Measurements from ENCODE around the gene RNF121. TPM values are rescaled to one million over a fixed set of nuclear protein-coding genes. Genes with fewer than 3 reads are reported as not detected.

Gene RNF121
- total and polyA plus RNA-seq, 2 of the 13 experiments (the other 11 are each of a cell fraction or from before 2014, with no cell fraction given), result 28.6 to 44.3 TPM

DNA sequence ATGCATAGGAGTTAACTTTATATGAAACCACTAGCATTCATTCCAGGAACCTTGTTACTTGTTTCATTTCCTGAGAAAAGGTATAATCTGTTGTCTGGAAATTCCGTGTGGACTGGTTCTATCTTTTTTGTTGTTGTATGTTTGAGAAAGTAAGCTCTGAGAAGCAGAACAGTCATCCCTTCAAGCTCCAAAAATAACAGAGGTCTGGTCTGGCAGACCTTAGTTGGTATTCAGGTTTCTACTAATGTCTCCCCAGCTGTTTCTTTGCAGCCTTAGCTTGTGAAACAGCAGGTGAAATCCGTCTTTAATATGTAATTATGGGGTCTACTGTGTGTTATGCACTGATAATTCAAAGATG is 2.4 kb downstream of the RNF121 start (continued):
- TF ChIP-seq, protein P1, sequence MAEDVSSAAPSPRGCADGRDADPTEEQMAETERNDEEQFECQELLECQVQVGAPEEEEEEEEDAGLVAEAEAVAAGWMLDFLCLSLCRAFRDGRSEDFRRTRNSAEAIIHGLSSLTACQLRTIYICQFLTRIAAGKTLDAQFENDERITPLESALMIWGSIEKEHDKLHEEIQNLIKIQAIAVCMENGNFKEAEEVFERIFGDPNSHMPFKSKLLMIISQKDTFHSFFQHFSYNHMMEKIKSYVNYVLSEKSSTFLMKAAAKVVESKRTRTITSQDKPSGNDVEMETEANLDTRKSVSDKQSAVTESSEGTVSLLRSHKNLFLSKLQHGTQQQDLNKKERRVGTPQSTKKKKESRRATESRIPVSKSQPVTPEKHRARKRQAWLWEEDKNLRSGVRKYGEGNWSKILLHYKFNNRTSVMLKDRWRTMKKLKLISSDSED (CRISPR knock-in tag; IDR thresholded peaks at IDR 0.05), result no peak
- no peak for TF ChIP-seq ZNF180 (CRISPR knock-in tag; IDR thresholded peaks at IDR 0.05; ENCODE audit: borderline replicate concordance, low read depth)

DNA sequence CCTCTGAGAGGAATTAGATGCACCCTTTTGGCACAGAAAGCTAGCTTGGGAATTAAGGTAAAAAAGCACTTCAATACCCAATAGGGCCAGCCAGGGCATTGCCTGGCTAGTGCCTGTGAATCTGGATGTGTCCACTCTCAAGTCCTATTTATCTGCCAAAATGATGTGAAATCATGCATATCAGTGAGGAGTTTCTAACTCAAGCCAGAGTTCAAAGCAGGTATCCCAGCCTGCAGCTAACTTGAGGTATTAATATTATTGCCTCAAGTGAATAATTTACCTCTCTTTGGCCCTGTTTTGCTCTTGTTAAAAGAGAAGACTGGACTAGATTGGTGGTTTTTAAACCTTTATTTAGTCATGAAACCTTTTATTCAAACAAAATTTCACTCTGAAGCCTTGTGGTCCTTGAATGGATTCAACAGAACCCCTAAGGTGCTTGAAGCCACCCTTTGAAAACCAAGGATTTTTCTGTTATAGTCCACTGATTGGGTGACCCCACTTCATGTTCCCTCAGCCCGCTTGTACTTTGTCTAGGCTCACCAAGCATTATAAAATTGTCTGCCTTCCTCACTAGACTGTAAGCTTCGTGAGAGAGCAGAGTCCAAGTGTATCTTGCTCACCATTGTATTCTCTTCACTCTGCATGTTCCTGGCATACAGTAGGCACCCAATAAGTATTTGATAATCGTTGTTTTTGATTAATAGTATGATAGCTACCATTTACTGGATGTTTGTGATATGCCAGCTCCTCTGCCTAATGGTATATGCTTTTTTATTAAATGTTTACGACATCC is 4.5 kb downstream of the RNF121 start:
- H3K4me2 ChIP-seq (ENCODE audit: low read depth, low read length), result peak overlapping the region; percentile 58
- H3K27ac ChIP-seq (ENCODE audit: extremely low read length, insufficient read depth, low read length), result peak overlapping the region; percentile 17
- ATAC-seq, result no peak
- H3K36me3 ChIP-seq (replicated peaks in 1 of 2; ENCODE audit: control insufficient read depth in 1 of 2, insufficient read depth in 2 of 2, low read length in 2 of 2), result peaks cover 1 to 6% of the 10 kb centered on the region in 2 experiments; a peak in 1 of 5 replicates
- FAIRE-seq, result no peak
- ChIA-PET POLR2A (interaction anchor here (1.0 to 2.1 kb wide), 2 partner anchors 11 to 45 kb away, joined by 4 read pairs; no protein-coding TSS in a partner anchor), CTCF (ENCODE audit: low intra/inter-chr PET ratio, low total read pairs) (no interaction called here)
- in situ Hi-C loops (cut with HindIII; ENCODE audit: extremely low pct_ligation_motif_present, low pct_unique_long_range_greater_than_20kb) (no loop called here), intact Hi-C loops (cut with micrococcal nuclease; ENCODE audit: unreplicated experiment) (no loop called here)
- DNase-seq (ENCODE audit: low spot score), result no peak
- 41% methylated on average over 4 of the region's 4 CpGs for WGBS (ENCODE audit: low lambda C conversion rate)
- H3K4me3 ChIP-seq (replicated peaks in 1 of 3; ENCODE audit: insufficient read depth in 1 of 3, low read depth in 2 of 3, low read length in 3 of 3), result no peak overlapping the region
- peaks cover 62% of the 10 kb centered on the region for H3K4me1 ChIP-seq (ENCODE audit: insufficient read depth, low read length)
- BruUV-seq (replicated peaks), result no TSS peak
- H3K27me3 ChIP-seq (ENCODE audit: control insufficient read depth in 1 of 2, insufficient read depth in 2 of 2, low read length in 2 of 2), result no peaks in the 10 kb centered on the region; a peak in 1 of 5 replicates
- no peak overlapping the region for H2AFZ ChIP-seq (ENCODE audit: low read length)
- peaks cover 10% of the 10 kb centered on the region for H4K20me1 ChIP-seq (ENCODE audit: insufficient read depth, low read length)
- no peaks in the 10 kb centered on the region for H3K9me3 ChIP-seq (ENCODE audit: low read length)
- H3K79me2 ChIP-seq (ENCODE audit: insufficient read depth, low read length), result peaks cover 89% of the 10 kb centered on the region
- no peak overlapping the region; the same call in 1 of the 2 replicates for H3K9ac ChIP-seq (ENCODE audit: insufficient read depth, low read depth, low read length)
- TF ChIP-seq SMAD1 (CRISPR knock-in tag; IDR thresholded peaks at IDR 0.05; ENCODE audit: borderline replicate concordance, low read depth) (no peak), HNF4A (CRISPR knock-in tag; IDR thresholded peaks at IDR 0.05) (peak; percentile 46; the same call in 1 of the 2 replicates), BRD4 (CRISPR knock-in tag; IDR thresholded peaks at IDR 0.05) (no peak), KDM6A (CRISPR knock-in tag; IDR thresholded peaks at IDR 0.05; ENCODE audit: low read depth) (no peak), SPEN (CRISPR knock-in tag; IDR thresholded peaks at IDR 0.05; ENCODE audit: low read depth) (no peak), CBX1 (IDR thresholded peaks at IDR 0.05; ENCODE audit: low read depth) (no peak), CHD4 (IDR thresholded peaks at IDR 0.05; ENCODE audit: borderline replicate concordance, low read length) (no peak), ZKSCAN8 (CRISPR knock-in tag; IDR thresholded peaks at IDR 0.05; ENCODE audit: borderline replicate concordance) (peak; percentile 87; the same call in 1 of the 2 replicates), NR2C2 (CRISPR knock-in tag; IDR thresholded peaks at IDR 0.05; ENCODE audit: borderline replicate concordance) (no peak), ZNF30 (CRISPR knock-in tag; IDR thresholded peaks at IDR 0.05) (no peak)
- TF ChIP-seq, protein P2, sequence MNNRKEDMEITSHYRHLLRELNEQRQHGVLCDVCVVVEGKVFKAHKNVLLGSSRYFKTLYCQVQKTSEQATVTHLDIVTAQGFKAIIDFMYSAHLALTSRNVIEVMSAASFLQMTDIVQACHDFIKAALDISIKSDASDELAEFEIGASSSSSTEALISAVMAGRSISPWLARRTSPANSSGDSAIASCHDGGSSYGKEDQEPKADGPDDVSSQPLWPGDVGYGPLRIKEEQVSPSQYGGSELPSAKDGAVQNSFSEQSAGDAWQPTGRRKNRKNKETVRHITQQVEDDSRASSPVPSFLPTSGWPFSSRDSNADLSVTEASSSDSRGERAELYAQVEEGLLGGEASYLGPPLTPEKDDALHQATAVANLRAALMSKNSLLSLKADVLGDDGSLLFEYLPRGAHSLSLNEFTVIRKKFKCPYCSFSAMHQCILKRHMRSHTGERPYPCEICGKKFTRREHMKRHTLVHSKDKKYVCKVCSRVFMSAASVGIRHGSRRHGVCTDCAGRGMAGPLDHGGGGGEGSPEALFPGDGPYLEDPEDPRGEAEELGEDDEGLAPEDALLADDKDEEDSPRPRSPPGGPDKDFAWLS (CRISPR knock-in tag; IDR thresholded peaks at IDR 0.05; ENCODE audit: borderline replicate concordance), result no peak
- TF ChIP-seq, protein P3, sequence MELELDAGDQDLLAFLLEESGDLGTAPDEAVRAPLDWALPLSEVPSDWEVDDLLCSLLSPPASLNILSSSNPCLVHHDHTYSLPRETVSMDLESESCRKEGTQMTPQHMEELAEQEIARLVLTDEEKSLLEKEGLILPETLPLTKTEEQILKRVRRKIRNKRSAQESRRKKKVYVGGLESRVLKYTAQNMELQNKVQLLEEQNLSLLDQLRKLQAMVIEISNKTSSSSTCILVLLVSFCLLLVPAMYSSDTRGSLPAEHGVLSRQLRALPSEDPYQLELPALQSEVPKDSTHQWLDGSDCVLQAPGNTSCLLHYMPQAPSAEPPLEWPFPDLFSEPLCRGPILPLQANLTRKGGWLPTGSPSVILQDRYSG (CRISPR knock-in tag; IDR thresholded peaks at IDR 0.05), result no peak
- TF ChIP-seq, protein P4, sequence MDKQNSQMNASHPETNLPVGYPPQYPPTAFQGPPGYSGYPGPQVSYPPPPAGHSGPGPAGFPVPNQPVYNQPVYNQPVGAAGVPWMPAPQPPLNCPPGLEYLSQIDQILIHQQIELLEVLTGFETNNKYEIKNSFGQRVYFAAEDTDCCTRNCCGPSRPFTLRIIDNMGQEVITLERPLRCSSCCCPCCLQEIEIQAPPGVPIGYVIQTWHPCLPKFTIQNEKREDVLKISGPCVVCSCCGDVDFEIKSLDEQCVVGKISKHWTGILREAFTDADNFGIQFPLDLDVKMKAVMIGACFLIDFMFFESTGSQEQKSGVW (CRISPR knock-in tag; IDR thresholded peaks at IDR 0.05; ENCODE audit: borderline replicate concordance), result no peak
- TF ChIP-seq, protein P5, sequence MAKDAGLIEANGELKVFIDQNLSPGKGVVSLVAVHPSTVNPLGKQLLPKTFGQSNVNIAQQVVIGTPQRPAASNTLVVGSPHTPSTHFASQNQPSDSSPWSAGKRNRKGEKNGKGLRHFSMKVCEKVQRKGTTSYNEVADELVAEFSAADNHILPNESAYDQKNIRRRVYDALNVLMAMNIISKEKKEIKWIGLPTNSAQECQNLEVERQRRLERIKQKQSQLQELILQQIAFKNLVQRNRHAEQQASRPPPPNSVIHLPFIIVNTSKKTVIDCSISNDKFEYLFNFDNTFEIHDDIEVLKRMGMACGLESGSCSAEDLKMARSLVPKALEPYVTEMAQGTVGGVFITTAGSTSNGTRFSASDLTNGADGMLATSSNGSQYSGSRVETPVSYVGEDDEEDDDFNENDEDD (CRISPR knock-in tag; IDR thresholded peaks at IDR 0.05; ENCODE audit: borderline replicate concordance), result no peak

Data from HepG2 (cell line).